ENCODE measurements around the gene SEC23B.
"Not testable (repeated sequence)": the region's sequence is repeated elsewhere in the genome, so short reads cannot be mapped to it uniquely, and the experiment has no call there.

SEC23B gene

DNA sequence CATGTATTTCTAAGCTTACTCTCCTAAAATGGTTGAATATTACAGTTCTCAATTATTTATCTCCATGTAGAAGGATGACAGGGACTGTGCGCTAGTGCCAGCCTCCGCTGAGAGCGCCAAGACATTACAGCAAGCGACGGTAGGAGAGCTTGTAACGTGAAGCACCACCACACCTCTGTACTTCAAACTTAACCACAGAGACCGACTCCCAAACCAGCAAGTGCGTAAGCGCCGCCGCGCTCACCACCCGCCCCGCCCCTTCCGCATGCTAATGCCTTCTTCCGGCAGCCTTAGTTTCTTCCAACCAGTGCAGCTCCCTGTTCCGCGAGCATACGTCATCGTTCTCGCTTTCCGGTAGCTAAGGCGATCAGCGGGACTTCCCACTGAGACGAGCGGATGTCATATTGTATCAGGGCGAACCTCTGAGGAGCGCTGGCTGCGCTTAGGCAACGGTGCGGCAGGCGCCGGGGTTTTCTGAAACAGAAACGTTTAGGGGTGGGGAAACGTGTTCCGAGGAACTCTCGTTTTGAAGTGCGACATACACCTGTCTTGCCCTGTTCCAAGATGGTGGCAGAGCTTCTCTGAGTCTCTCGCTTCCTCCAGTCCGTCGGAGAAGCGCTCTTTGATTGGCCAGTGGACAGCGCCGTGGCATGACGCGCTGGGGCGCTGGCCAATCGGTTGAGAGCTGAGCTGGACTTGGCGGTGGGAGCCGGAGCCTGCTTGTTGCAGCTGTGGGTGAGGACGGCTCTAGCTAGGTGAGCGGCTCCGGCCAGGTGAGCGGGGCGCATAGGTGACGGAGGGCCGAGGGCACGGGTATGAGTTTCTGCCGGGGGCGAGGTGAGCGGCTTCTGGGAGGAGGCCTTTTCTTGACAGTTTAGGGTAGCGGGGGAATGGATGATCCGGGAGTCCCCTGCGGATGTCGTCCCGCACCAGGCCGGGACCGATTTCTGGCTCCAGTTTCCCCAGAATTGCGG lies at the start of gene SEC23B:
Gene SEC23B (plus strand): TSS at position 723 of the 974 bp plus-strand sequence. CDS start 2,896 bp downstream, outside the sequence.
- peak; percentile 97 to 98 for DNase-seq

DNA sequence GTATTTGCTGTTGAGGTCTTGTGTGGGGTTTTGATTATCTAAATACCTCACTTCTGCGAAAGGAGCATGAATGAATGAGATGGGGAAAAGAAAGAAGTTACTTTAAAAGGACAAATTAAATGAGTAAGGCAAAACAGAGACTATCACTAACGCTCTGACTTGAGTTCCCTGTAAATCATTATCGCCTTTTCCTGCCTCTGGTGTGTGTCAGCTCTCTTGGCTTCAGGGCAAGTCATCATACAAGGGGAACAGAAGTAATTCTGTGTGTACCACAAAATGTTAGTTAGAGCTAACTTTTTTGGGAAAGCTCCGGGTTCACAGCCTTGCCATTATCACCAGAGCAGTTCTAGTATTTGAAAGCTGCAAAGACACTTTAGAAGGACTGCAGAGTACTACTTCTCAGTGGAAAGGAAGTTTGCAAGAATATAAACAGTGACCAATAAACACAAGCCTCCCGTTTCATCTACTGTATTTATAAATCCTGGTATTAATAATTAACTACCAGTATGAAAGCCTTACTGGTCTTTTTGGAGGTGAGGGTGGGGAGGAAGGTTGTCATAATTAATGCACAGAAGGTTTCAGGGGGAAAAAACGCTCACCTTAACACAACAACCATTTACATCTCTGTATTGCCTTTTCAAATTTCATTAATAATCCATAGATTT lies 42.1 kb upstream of the SEC23B start:
- DNase-seq = no peak

DNA sequence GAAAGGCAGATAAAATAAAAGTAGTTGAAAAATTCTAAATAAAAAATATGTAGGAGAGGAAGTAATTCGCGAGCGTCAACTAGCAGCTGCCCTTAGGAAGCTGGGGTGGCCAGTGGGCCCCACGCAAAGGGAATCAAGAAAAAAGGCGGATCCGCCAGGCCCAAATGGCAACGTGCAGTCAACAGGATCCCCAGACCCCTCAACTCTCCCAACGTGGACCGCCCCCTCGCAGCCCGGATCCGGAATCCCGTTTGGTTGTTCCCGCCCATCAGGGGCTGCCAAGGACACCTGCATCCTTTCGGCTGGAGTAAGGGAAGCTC lies 41.2 kb upstream of the SEC23B start:
- no peak for DNase-seq

DNA sequence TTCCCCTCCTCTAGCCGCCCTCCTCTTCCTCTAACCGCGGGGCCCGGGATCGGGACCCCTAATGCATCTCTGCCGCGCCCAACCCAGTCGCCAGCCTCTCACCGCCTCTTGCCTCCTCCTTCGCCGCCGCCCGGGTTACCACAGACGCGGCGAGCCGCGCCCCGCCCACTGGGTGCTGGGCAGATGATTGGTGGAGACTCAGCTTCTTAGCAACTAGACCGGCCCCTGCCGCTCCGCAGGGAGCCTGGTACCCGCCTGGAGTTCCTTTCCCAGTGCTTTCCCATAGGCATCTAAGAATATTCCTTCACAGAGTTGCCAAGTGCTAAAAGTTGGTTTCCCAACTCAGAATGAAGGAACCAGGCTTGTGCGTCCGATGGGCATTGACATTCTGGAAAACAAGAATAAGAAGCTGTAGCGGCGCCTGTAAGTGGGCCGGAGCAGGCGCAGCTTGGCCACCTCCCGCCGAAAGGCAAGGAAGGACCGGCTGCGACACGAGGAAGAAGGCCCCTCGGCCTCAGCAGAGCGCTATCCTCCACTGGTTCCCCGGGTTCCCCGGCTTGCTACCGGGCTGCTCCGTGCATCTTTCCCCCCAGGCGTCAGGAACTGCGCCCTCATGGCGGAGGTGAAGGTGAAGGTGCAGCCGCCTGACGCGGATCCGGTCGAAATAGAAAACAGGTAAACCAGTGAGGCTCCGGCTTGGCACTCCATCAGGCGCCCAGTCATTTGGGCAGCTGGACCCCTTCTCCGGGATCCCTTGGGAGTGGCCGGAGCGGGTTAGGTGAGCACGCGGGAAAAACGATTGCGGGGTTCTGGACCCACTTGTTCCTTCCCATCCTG lies 40.6 kb upstream of the SEC23B start, which contains the start of the genes DZANK1 and POLR3F:
Gene DZANK1 (minus strand): TSS at position 137 of the 837 bp plus-strand sequence. CDS start 1,672 bp downstream, outside the sequence.
Gene POLR3F (plus strand): TSS at position 497 of the 837 bp plus-strand sequence. CDS start 117 bp downstream, at position 614.
- DNase-seq = peak; percentile 90 to 92

DNA sequence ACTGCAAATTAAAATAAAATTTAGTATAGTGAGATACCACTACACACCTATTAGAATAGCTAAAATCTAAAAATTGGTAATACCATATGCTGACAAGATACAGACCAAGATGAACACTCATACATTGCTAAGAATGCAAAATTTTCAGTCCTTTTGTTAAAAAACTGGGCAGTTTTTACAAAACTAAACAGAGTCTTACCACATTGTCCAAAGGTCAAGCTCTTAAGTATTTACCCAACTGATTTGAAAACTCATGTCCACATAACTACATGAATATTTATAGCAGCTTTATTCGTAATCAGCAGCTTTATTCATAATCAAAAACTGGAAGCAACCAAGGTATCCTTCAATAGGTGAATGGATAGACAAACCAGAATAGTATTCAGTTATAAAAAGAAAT lies 30.5 kb upstream of the SEC23B start:
- no peak for DNase-seq

DNA sequence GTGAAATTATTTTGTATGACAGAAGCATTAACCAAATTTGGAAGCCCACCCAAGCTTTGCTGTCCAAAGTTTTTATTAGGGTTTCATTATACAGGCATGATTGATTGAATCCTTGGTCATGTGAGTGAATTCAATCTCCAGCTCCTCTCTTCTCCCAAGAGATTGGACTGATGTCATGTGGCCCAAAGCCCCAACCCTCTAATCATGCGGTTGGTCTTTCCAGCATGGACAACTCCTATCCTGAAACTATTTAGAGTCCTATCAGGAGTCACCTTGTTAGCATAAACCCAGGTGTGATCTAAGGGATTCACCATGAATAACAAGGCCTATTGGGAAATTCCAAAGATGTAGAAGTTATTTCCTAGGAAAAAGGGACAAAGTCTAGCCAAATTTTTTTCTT lies 29.9 kb upstream of the SEC23B start:
- DNase-seq = no peak

DNA sequence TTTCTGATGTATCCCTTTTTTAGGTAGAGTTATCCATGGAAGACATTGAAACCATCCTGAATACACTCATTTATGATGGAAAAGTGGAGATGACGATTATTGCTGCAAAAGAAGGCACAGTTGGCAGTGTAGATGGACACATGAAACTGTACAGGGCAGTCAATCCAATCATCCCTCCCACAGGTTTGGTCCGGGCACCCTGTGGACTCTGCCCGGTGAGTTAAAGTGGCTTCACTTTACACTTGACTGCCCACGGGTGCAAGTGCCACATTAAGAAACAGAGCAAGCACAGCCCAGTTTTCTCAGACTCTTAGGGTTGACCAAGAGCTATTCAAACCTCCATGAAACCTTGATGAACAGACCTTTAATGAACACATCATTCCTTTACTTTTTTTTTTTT lies 26.1 kb upstream of the SEC23B start:
- no peak for DNase-seq

DNA sequence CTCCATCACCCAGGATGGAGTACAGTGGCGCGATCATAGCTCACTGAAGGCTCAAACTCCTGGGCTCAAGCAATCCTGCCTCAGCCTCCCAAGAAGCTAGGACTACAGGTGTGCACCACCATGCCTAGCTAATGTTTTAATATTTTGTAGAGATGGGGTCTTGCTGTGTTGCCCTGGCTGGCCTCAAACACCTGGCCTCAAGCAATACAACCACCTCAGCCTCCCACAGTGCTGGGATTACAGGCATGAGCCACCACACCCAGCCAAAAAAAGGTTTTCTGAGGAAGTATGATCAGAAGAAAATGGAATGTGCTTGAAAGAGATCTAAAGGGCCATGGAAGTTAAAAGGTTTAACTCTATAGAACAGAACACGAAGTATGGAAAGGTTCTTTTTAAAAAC lies 19.4 kb upstream of the SEC23B start:
- no peak for DNase-seq

DNA sequence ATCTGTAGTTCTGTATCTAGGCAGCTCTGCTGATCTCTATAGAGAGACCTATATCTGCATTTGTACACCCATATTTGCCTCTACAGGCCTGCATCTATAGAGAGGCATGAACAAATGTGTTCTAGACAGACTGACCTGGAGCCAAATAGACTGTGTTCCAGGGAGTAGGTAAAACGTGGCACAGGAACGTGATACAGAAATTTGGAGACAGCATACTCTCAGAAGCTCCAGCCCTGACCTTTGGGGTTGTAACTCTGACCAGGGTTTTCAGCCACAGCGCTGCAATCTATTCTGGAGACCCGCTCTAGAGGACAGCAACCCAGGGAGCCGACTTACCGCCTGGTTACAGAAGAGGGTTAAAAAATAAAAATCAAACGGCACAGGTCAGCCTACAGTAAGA lies 11.7 kb upstream of the SEC23B start:
- no peak for DNase-seq

DNA sequence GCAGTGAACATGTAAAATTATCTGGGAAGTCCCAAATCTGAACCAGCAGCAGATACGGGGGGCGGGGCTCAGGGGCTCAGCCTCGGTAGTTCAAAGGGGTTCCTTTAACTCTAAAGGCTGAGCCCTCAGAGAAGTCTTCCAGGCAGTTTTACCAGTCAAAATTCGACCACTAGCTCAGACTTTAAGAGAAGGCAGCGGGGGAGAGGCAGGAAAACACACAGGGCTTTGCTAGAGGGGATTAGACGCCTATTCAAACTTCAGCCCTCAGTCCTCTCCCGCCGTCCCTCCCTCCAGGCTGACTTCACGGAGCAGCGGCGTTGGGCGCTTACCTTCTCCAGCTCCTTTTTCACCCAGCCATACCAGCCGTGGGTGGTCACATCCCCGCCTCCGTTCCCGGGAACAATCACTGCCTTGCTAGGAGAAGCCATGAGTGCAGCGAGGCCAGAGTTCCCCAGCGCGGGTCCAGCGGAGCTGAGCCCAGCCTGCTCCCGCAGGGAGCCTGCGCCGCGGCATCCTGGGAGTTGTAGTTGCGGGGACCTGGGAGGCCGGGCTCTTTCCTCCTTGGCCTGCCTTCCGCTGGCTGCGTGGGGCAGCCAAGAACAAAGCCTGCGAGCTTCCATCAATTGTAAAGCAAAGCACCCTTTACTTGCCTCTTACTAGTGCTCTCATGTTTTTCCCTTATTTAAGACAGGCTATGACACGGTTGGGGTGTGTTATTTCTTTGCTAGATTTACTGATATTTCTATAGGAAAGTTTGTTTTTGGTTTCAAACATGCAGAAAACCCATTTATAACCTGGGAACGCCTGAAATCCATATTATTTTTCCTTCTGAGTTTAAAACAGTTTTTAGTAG lies 10.8 kb upstream of the SEC23B start, which contains the start of gene RBBP9:
Gene RBBP9 (minus strand): TSS at position 486 of the 853 bp plus-strand sequence. CDS start 58 bp downstream, at position 428.
- peak; percentile 63 to 67 for DNase-seq

DNA sequence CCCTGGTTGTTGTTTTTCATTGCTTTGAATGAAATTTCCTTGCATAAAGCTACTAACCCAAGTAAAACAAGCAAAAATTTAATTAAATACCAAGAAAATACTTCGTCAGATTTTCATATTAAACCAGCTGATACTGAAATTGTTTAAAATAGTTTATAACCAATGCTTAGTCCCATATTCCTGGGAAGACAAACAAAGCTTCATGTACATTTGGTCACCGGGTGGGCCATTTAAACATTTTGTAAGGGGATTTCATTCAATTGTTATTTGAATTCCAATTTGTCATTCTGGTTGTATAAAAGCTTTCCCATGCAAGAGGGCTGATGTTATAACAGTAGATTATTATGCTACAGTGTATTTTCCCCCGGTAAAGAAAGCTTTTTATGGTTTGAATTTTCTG lies 10.1 kb upstream of the SEC23B start:
- no peak for DNase-seq

DNA sequence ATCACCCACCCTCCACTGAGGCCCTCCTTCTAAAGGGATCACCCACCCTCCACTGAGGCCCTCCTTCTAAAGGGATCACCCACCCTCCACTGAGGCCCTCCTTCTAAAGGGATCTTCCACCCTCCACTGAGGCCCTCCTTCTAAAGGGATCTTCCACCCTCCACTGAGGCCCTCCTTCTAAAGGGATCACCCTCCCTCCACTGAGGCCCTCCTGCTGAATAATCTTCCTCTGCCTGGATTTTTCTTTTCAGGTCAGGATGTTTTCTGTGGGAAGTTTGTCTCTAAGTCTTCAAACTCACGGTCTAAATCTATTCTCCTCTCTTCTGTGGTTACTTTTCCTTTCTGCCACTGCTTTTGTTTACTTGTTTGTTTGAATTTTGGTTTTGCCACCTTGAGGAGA lies 6.1 kb upstream of the SEC23B start:
- not testable (repeated sequence) for DNase-seq

DNA sequence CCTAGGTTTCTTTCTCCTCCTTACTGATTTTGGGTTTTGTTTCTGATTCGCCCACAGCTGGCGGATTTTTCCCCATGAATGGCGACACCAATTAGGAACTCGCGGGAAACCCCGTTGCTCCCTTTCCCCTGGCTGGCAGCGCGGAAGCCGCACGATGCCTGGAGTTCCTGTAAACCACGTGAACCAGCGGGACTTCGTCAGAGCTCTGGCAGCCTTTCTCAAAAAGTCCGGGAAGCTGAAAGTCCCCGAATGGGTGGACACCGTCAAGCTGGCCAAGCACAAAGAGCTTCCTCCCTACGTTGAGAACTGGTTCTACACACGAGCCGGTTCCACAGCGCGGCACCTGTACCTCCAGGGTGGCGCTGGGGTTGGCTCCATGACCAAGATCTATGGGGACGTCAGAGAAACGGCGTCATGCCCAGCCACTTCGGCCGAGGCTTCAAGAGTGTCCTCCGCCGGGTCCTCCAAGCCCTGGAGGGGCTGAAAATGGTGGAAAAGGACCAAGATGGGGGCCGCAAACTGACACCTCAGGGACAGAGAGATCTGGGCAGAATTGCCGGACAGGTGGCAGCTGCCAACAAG lies 3.2 kb upstream of the SEC23B start:
- DNase-seq = no peak

DNA sequence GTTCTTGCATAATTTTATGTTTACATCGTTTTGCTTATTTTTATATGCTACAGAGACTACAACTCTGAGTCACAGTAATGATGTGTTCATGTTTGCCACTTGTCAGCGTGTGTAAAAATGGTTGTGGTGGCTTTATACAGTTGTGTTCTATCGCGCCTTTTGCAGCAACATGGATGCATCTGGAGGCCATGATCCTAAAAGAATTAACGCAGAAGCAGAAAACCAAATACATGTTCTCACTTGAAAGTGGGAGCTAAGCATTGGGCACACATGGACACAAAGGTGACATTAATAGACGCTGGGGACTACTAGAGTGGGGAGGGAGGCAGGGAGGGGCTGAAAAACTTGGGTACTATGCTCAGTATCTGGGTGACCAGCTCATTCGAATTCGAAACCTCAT lies 996 bp upstream of the SEC23B start:
- DNase-seq = peak; percentile 3 to 19

DNA sequence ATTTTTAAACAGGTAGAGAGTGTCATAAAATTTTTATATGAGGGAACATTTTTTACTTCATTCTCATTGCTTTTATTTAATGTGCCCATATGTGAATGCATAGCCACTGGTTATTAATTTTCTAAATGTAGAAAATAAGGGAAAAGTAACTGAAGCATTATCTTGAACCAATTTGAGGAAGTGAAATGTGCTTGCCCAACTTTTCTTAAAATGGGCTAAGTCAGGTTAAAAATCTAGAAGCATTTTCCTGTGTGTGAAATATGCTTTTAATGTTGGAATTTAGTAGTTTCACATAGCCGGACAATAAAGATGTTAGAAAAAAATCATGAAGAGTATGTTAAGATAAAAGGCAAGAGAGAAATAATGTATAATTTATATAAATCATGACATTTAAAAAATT lies 3.8 kb downstream of the SEC23B start:
- no peak for DNase-seq

DNA sequence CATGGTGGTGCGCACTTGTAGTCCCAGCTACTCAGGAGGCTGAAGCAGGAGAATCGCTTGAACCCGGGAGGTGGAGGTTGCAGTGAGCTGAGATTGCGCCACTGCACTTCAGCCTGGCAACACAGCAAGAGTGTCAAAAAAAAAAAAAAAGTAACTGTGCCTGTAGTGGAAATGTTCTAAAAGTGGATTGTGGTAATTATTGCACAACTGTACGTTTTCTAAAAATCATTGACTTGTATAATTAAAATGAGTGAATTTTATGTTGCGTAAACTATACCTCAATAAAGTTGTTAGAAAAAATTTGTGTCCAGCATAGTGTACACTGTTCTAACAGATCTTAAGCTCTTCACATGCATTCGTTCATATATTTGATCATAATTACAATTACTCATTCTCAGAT lies 5.5 kb downstream of the SEC23B start:
- DNase-seq = no peak

DNA sequence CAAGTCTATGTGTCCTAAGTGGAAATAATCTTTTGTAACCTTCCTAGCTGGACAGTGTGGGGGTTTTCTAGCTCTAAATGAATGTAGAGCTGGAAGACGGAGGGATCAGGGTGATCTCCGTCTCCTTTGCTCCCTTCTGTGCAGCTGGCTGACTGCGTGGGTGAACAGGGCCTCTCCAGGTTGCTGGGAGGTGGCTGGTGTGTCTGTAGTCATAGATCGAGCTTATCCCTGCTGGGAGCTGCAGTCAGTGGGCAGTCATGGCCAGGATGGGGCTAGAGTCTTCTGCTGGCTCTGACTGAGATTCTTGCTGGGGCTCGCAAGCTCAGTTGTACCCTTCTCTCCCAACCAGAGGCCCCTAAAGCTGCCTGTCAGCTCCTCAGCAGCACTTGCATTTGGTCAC lies 6.4 kb downstream of the SEC23B start:
- DNase-seq = no peak

DNA sequence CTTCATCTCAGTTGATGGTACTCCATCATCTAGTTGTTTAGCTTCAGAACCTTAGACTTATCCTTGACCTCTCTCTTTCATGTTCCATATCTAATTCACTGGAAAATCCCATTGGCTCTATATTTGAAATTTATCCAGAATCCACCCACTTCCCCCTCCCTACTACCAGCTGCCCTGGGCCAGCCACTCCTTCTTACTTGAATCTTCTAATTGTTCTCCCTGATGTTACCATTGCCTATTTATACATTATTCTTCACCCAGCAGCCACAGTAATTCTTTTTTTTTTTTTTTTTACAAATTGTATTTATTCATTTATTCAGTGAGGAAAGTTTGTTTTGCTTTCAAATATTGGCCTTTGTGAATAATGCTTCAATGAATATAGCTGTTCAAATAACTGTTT lies 8.2 kb downstream of the SEC23B start:
- DNase-seq = no peak

DNA sequence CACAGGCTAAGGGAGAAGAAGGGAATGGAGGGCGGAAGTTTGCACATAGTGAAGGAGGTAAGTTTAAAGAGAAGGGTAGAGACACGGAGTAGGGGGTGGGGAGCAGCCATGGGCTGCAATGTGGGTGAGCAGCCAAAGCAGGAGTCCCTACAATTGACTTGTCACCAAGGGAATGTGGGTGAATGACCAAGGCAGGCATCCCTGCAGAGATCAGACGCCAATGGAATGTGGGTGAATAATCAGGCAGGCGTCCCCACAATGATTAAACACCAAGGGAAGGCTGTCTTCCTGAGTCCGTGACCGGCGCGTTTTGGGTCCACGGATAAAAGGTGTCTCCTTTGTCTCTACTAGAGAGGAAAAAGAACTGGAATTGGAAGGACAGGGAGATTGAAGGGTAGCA lies 14.3 kb downstream of the SEC23B start:
- DNase-seq = not testable (repeated sequence)

DNA sequence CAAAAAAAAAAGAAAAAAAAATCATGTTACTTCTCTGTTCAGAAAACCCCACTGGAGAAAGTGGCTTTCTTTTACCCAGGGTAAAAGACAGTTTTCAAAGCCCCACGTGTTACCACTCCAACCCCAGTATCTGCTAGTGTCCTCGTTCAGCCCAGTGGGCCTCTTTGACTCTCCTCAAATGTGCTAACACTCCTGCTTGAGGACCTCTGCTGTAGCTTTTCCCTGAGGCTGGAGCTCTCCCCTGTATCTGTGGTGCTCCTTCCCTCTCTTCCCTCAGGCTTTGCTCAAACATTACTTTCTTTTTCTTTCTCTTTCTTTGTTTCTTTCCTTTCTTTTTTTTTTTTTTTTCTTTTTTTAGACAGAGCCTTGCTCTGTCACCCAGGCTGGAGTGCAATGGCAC lies 15.3 kb downstream of the SEC23B start:
- DNase-seq = no peak

DNA sequence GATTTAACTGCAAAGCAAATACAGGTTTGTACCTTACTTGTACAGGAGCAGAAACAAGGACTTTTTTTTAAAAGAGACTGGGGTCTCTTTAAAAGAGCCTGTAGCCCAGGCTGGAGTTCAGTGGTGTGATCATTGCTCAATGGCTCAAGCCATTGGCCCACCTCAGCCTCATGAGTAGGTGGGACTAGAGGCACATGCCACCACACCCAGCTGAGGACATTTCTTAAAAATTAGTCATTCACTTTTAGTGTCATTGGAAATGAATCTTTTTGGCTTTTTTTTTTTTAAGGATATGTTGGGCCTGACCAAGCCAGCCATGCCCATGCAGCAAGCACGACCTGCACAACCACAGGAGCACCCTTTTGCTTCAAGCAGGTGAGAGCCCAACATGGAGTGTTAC lies 16.9 kb downstream of the SEC23B start:
- no peak for DNase-seq

DNA sequence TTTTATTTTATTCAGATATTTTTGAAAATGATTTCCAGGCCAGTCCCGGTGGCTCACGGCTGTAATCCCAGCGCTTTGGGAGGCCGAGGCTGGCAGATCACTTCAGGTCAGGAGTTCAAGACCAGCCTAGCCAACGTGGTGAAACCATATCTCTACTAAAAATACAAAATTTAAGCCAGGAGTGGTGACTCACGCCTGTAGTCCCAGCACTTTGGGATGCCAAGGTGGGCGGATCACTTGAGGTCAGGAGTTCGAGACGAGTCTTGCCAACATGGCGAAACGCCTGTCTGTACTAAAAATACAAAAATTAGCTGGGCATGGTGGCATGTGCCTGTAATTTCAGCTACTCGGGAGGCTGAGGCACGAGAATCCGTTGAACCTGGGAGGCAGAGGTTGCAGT lies 19.0 kb downstream of the SEC23B start:
- DNase-seq = not testable (repeated sequence)

All from activated CD4-positive, alpha-beta T cell treated with anti-CD3 and anti-CD28 coated beads for 4 hours (primary cell).